H1 (cell line): ENCODE data around the gene CDK8. TPM values are rescaled to one million over a fixed set of nuclear protein-coding genes. Genes with fewer than 3 reads are reported as not detected.

ENCODE experiments used
- CHD2 ChIP-seq: IDR thresholded peaks from 2 replicates; pipeline ENCODE4 v1.6.1; 2012; ENCODE audit warnings: low read length, improper control_type of control experiment
- EP300 ChIP-seq, 2 experiments: IDR thresholded peaks; 1 replicate in 1 of 2; 2 replicates in 1 of 2; pipeline ENCODE4 v1.6.1; 2011 to 2012; ENCODE audit warnings: low read depth in 2 of 2, low read length in 2 of 2, mild to moderate bottlenecking in 2 of 2, borderline replicate concordance in 1 of 2, inconsistent platforms in 1 of 2, moderate library complexity in 1 of 2
- JUND ChIP-seq: IDR thresholded peaks from 2 replicates; pipeline ENCODE4 v1.6.1; 2011; ENCODE audit warnings: mild to moderate bottlenecking, improper control_type of control experiment, low read length
- RNF2 ChIP-seq: fragments of 200-900, 300-1000 bp; sonication (generic); IDR thresholded peaks from 2 replicates; pipeline ENCODE4 v1.7.1; 2016; ENCODE audit warnings: borderline replicate concordance, low read depth, mild to moderate bottlenecking, antibody characterized with exemption, low read length; ENCODE audit not compliant: poor library complexity, severe bottlenecking; ENCODE audit errors: missing control alignments
- SIX5 ChIP-seq: IDR thresholded peaks from 2 replicates; pipeline ENCODE4 v1.6.1; 2011; ENCODE audit warnings: mild to moderate bottlenecking, low read depth, low read length
- SUZ12 ChIP-seq: fragments of 200-600 bp; sonication (generic); IDR thresholded peaks from 2 replicates; pipeline ENCODE4 v1.6.1; 2012; ENCODE audit warnings: mild to moderate bottlenecking, inconsistent platforms, low read length, moderate library complexity, mixed read lengths
- TAF1 ChIP-seq: IDR thresholded peaks from 2 replicates; pipeline ENCODE4 v1.6.1; 2011; ENCODE audit warnings: mild to moderate bottlenecking, low read depth, low read length
- TCF12 ChIP-seq: IDR thresholded peaks from 2 replicates; pipeline ENCODE4 v1.6.1; 2011; ENCODE audit warnings: low read depth, mild to moderate bottlenecking, low read length
- polyA plus RNA-seq, 7 experiments: library from polyadenylated mRNA; depleted of rRNA in 3 of 7; stranded (reverse) in 5 of 7; unstranded in 2 of 7; fragments of >200 nt in 5 of 7; fragments of 200-250 nt in 2 of 7; gene quantifications; 1 replicate in 5 of 7; 2 replicates in 1 of 7; 4 replicates in 1 of 7; pipeline versions ENCODE4 v1.2.1 to v1.2.3, GENCODE V29; 2011 to 2013; ENCODE audit warnings: missing spikeins in 2 of 7, mixed read lengths in 2 of 7
- total RNA-seq: library from RNA; stranded (reverse); fragmentation: NEBNext Ultra II Directional; extraction: Animal tissue kit (Norgen Biotek cat#: 25700); gene quantifications from 2 replicates; pipeline ENCODE4 v1.2.1, GENCODE V29; 2021
- TF ChIP-seq, protein P1 (sequence below): fragments of 300-600 bp; sonication (generic); IDR thresholded peaks from 2 replicates; pipeline ENCODE4 v1.7.1; 2012; ENCODE audit warnings: low read length, moderate library complexity, mild to moderate bottlenecking, inconsistent platforms; ENCODE audit not compliant: insufficient replicate concordance
- TF ChIP-seq, protein P2 (sequence below): IDR thresholded peaks from 2 replicates; pipeline ENCODE4 v1.6.1; 2012; ENCODE audit warnings: inconsistent platforms

CDK8 gene
- total and polyA plus RNA-seq, 2 of the 8 experiments (the other 6 are each of a cell fraction or from before 2014, with no cell fraction given), result 22.1 to 25.6 TPM

DNA sequence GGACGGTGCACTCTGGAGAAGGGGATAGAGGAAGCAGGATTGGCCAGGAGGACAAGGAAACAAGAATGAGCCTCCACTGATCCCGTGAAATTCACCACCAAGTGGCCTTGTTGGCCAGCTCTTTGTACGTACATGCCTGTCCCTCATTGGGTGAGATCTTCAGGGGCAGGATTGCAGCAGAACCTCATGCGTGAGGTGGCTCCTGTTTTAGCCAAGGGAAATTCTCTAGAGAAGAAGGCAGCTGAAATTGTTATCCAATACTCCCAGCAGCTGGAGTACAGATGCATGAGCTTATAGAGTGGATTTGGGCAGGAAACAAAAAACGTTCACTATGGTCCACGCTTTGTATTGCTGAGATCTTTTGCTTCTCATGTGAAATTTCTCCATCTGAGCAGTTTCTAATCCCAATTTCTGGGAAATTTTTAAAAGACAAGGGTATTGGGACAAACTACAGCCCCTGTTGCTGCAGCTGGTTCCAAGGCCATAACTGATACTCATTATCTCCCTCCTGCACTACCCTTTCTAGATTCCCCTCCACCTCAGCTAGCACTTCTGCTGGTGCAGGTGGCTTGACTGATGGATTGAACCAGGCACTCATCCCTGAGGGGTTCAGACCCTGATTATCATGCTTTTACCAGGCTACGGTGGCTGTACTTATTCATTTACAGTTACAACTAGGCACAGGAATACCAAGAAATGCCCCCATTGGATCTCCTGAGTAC lies 27.9 kb upstream of the CDK8 start (continued):
- TF ChIP-seq, protein P1, sequence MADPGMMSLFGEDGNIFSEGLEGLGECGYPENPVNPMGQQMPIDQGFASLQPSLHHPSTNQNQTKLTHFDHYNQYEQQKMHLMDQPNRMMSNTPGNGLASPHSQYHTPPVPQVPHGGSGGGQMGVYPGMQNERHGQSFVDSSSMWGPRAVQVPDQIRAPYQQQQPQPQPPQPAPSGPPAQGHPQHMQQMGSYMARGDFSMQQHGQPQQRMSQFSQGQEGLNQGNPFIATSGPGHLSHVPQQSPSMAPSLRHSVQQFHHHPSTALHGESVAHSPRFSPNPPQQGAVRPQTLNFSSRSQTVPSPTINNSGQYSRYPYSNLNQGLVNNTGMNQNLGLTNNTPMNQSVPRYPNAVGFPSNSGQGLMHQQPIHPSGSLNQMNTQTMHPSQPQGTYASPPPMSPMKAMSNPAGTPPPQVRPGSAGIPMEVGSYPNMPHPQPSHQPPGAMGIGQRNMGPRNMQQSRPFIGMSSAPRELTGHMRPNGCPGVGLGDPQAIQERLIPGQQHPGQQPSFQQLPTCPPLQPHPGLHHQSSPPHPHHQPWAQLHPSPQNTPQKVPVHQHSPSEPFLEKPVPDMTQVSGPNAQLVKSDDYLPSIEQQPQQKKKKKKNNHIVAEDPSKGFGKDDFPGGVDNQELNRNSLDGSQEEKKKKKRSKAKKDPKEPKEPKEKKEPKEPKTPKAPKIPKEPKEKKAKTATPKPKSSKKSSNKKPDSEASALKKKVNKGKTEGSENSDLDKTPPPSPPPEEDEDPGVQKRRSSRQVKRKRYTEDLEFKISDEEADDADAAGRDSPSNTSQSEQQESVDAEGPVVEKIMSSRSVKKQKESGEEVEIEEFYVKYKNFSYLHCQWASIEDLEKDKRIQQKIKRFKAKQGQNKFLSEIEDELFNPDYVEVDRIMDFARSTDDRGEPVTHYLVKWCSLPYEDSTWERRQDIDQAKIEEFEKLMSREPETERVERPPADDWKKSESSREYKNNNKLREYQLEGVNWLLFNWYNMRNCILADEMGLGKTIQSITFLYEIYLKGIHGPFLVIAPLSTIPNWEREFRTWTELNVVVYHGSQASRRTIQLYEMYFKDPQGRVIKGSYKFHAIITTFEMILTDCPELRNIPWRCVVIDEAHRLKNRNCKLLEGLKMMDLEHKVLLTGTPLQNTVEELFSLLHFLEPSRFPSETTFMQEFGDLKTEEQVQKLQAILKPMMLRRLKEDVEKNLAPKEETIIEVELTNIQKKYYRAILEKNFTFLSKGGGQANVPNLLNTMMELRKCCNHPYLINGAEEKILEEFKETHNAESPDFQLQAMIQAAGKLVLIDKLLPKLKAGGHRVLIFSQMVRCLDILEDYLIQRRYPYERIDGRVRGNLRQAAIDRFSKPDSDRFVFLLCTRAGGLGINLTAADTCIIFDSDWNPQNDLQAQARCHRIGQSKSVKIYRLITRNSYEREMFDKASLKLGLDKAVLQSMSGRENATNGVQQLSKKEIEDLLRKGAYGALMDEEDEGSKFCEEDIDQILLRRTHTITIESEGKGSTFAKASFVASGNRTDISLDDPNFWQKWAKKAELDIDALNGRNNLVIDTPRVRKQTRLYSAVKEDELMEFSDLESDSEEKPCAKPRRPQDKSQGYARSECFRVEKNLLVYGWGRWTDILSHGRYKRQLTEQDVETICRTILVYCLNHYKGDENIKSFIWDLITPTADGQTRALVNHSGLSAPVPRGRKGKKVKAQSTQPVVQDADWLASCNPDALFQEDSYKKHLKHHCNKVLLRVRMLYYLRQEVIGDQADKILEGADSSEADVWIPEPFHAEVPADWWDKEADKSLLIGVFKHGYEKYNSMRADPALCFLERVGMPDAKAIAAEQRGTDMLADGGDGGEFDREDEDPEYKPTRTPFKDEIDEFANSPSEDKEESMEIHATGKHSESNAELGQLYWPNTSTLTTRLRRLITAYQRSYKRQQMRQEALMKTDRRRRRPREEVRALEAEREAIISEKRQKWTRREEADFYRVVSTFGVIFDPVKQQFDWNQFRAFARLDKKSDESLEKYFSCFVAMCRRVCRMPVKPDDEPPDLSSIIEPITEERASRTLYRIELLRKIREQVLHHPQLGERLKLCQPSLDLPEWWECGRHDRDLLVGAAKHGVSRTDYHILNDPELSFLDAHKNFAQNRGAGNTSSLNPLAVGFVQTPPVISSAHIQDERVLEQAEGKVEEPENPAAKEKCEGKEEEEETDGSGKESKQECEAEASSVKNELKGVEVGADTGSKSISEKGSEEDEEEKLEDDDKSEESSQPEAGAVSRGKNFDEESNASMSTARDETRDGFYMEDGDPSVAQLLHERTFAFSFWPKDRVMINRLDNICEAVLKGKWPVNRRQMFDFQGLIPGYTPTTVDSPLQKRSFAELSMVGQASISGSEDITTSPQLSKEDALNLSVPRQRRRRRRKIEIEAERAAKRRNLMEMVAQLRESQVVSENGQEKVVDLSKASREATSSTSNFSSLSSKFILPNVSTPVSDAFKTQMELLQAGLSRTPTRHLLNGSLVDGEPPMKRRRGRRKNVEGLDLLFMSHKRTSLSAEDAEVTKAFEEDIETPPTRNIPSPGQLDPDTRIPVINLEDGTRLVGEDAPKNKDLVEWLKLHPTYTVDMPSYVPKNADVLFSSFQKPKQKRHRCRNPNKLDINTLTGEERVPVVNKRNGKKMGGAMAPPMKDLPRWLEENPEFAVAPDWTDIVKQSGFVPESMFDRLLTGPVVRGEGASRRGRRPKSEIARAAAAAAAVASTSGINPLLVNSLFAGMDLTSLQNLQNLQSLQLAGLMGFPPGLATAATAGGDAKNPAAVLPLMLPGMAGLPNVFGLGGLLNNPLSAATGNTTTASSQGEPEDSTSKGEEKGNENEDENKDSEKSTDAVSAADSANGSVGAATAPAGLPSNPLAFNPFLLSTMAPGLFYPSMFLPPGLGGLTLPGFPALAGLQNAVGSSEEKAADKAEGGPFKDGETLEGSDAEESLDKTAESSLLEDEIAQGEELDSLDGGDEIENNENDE, result no peak
- no peak for TF ChIP-seq TAF1
- TF ChIP-seq SIX5, result no peak
- no peak for TF ChIP-seq EP300 (IDR thresholded peaks at IDR 0.05; ENCODE audit: borderline replicate concordance in 1 of 2, low read depth in 2 of 2, low read length in 2 of 2)
- TF ChIP-seq SUZ12, result no peak
- no peak for TF ChIP-seq TCF12
- TF ChIP-seq, protein P2, sequence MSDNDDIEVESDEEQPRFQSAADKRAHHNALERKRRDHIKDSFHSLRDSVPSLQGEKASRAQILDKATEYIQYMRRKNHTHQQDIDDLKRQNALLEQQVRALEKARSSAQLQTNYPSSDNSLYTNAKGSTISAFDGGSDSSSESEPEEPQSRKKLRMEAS, result no peak
- TF ChIP-seq RNF2, result no peak
- no peak for TF ChIP-seq JUND
- no peak for TF ChIP-seq CHD2
